Testis (tissue), 3 donors: ENCODE measurements around the gene LHFPL3. TPM values are rescaled to one million over a fixed set of nuclear protein-coding genes. Genes with fewer than 3 reads are reported as not detected.

ENCODE experiments used
- DNase-seq: peaks from one replicate; pipeline ENCODE4 v3.0.0-alpha.2; 2019
- H3K27ac ChIP-seq, 2 donors: fragments of 200-600 bp; sonication (generic); one replicate each; pipeline ENCODE4 v1.5.1; 2019
- H3K27me3 ChIP-seq: fragments of 200-600 bp; sonication (generic); one replicate; pipeline ENCODE4 v1.5.1; 2019
- H3K36me3 ChIP-seq: fragments of 200-600 bp; sonication (generic); one replicate; pipeline ENCODE4 v1.5.1; 2017; ENCODE audit warnings: low read depth; ENCODE audit errors: missing control alignments
- H3K4me1 ChIP-seq: fragments of 200-600 bp; sonication (generic); one replicate; pipeline ENCODE4 v1.5.1; 2019
- H3K4me3 ChIP-seq, 2 donors: fragments of 200-600 bp; sonication (generic); one replicate each; pipeline ENCODE4 v1.5.1; 2017 to 2019
- H3K9me3 ChIP-seq: fragments of 200-600 bp; sonication (generic); one replicate; pipeline ENCODE4 v1.5.1; 2017
- CTCF ChIP-seq, 3 experiments: fragments of 450-650 bp in 2 of 3; fragments of 200-600 bp in 1 of 3; sonication (generic) in 1 of 3; IDR thresholded peaks; one replicate each; pipeline ENCODE4 v1.5.1; 2016 to 2019; ENCODE audit warnings: antibody characterized with exemption in 3 of 3, mild to moderate bottlenecking in 2 of 3, moderate library complexity in 1 of 3
- POLR2A ChIP-seq: fragments of 450-650 bp; IDR thresholded peaks from one replicate; pipeline ENCODE4 v1.6.1; 2017; ENCODE audit warnings: antibody characterized with exemption, mild to moderate bottlenecking, moderate library complexity
- WGBS, 2 donors: methylation state at CpG; one replicate each; pipeline ENCODE4 v1.1.5; 2018; 5-methylcytosine and 5-hydroxymethylcytosine counted together
- intact Hi-C: fragments of 100-400 bp; cut with DNase I; formaldehyde crosslinking; loops from one replicate; pipeline ENCODE4 v1.15.1; 2023; ENCODE audit warnings: low total_unique reads
- polyA plus RNA-seq: library from polyadenylated mRNA; stranded (reverse); fragments of 350-450 nt; fragmentation: Illumina TruSeq; extraction: RNeasy Lipid Tissue Mini Kit (QIAGEN cat#74804); gene quantifications from one replicate; pipeline ENCODE4 v1.2.3, GENCODE V29; 2014; ENCODE audit warnings: low read depth, low replicate concordance; ENCODE audit not compliant: insufficient read depth
- total RNA-seq, 2 donors: library from RNA; depleted of rRNA; stranded (reverse); fragments of >200 nt; gene quantifications; one replicate each; pipeline ENCODE4 v1.2.3, GENCODE V29; 2016

LHFPL3 gene
- total and polyA plus RNA-seq, 3 donors from 2014 or later: 0.17 to 0.47 (median 0.19) TPM

- no peak overlapping the region for H3K4me3 ChIP-seq
- no peaks in the 10 kb centered on the region for H3K9me3 ChIP-seq
- no peaks in the 10 kb centered on the region for H3K27me3 ChIP-seq
- TF ChIP-seq CTCF (IDR thresholded peaks at IDR 0.05) (no peak), POLR2A (no peak)
- H3K36me3 ChIP-seq: no peaks in the 10 kb centered on the region
- intact Hi-C loops: no loop called here
- H3K27ac ChIP-seq: no peak overlapping the region
- DNase-seq: no peak
- H3K4me1 ChIP-seq: no peaks in the 10 kb centered on the region
Measured at GRCh38 chr7:104509874-104510273, 181.5 kb downstream of the LHFPL3 start.

- H3K9me3 ChIP-seq: no peaks in the 10 kb centered on the region
- DNase-seq: no peak
- no peaks in the 10 kb centered on the region for H3K36me3 ChIP-seq
- no peak for TF ChIP-seq CTCF (IDR thresholded peaks at IDR 0.05)
- TF ChIP-seq POLR2A: no peak
- 54 to 67% methylated on average over 3 of the region's 3 CpGs for WGBS, 2 donors
- no peak overlapping the region for H3K27ac ChIP-seq
- no peaks in the 10 kb centered on the region for H3K27me3 ChIP-seq
- no peak overlapping the region for H3K4me3 ChIP-seq
- no peaks in the 10 kb centered on the region for H3K4me1 ChIP-seq
- intact Hi-C loops: no loop called here
Measured at GRCh38 chr7:104524853-104525252, 196.4 kb downstream of the LHFPL3 start.

DNA sequence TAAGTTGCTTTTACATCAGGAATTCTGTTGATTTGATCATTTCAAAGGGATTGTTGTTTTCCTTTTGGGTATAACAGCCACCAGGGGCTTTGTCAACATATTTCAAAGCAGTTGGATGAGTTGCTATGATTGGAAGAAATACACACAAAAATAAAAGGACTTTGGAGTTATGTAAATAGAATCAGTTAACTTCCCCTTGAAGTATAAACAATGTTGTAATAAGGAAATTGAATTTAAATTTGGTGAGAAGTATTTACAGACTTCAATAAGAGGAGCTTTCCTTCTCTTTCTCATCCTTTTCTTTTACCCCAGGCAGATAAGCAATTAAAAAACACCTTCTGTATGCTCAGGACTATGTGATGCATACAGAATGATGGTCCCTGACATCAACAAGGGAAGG is 199.7 kb downstream of the LHFPL3 start:
- Histone ChIP-seq H3K36me3 (no peaks in the 10 kb centered on the region), H3K9me3 (no peaks in the 10 kb centered on the region), H3K4me1 (no peaks in the 10 kb centered on the region), H3K27me3 (no peaks in the 10 kb centered on the region), H3K4me3 (no peak overlapping the region), H3K27ac (no peak overlapping the region)
- intact Hi-C loops: no loop called here
- no peak for DNase-seq
- TF ChIP-seq CTCF (IDR thresholded peaks at IDR 0.05) (no peak), POLR2A (no peak)

GRCh38 chr7:104529567-104529966 is 201.2 kb downstream of the LHFPL3 start:
- H3K4me1 ChIP-seq: no peaks in the 10 kb centered on the region
- no peak for DNase-seq
- no peaks in the 10 kb centered on the region for H3K9me3 ChIP-seq
- H3K27ac ChIP-seq: no peak overlapping the region
- no peaks in the 10 kb centered on the region for H3K36me3 ChIP-seq
- H3K27me3 ChIP-seq: no peaks in the 10 kb centered on the region
- TF ChIP-seq POLR2A: no peak
- TF ChIP-seq CTCF (IDR thresholded peaks at IDR 0.05): no peak
- intact Hi-C loops: no loop called here
- H3K4me3 ChIP-seq: no peak overlapping the region
- WGBS, 2 donors: 83 to 85% methylated on average over 2 of the region's 2 CpGs

- intact Hi-C loops: no loop called here
- Histone ChIP-seq H3K9me3 (no peaks in the 10 kb centered on the region), H3K4me3 (no peak overlapping the region), H3K27ac (no peak overlapping the region), H3K27me3 (no peaks in the 10 kb centered on the region), H3K36me3 (no peaks in the 10 kb centered on the region), H3K4me1 (no peaks in the 10 kb centered on the region)
- 68 to 73% methylated on average over 5 of the region's 5 CpGs for WGBS, 2 donors
- no peak for TF ChIP-seq POLR2A
- TF ChIP-seq CTCF (IDR thresholded peaks at IDR 0.05): no peak
- no peak for DNase-seq
Measured at GRCh38 chr7:104530251-104530650, 201.8 kb downstream of the LHFPL3 start.
